PC-3 (cell line): ENCODE data around the gene IFNLR1.

Experiments used
- EZH2phosphoT487 ChIP-seq: fragments of 300-600 bp; sonication (generic); IDR thresholded peaks from 2 replicates; pipeline ENCODE4 v1.6.1; 2018; ENCODE audit warnings: mild to moderate bottlenecking, antibody characterized with exemption, low read length, borderline replicate concordance
- TF ChIP-seq, protein P1 (sequence below): fragments of 300-600 bp; sonication (generic); conservative IDR thresholded peaks from 2 replicates; pipeline ENCODE4 v1.5.1; 2017; ENCODE audit warnings: antibody characterized with exemption, low read depth, mild to moderate bottlenecking, low read length

GRCh38 chr1:24178407-24178806 is 8.7 kb downstream of the IFNLR1 start:
- TF ChIP-seq, protein P1, sequence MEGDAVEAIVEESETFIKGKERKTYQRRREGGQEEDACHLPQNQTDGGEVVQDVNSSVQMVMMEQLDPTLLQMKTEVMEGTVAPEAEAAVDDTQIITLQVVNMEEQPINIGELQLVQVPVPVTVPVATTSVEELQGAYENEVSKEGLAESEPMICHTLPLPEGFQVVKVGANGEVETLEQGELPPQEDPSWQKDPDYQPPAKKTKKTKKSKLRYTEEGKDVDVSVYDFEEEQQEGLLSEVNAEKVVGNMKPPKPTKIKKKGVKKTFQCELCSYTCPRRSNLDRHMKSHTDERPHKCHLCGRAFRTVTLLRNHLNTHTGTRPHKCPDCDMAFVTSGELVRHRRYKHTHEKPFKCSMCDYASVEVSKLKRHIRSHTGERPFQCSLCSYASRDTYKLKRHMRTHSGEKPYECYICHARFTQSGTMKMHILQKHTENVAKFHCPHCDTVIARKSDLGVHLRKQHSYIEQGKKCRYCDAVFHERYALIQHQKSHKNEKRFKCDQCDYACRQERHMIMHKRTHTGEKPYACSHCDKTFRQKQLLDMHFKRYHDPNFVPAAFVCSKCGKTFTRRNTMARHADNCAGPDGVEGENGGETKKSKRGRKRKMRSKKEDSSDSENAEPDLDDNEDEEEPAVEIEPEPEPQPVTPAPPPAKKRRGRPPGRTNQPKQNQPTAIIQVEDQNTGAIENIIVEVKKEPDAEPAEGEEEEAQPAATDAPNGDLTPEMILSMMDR: no peak
- TF ChIP-seq EZH2phosphoT487: no peak
